Heart left ventricle (tissue), 13 donors: ENCODE data around the gene PCSK2.

Experiments used
- CTCF ChIP-seq, 12 donors: fragments of 200-600 bp; sonication (generic) in 4 of 12; IDR thresholded peaks; one replicate each; pipeline versions ENCODE4 v1.5.0 to v1.8.0; 2018 to 2022; ENCODE audit warnings: antibody characterized with exemption in 12 of 12, mild to moderate bottlenecking in 5 of 12
- POLR2A ChIP-seq, 2 donors: fragments of 450-650 bp; IDR thresholded peaks; one replicate each; pipeline ENCODE4 v1.6.1; 2017; ENCODE audit warnings: antibody characterized with exemption in 2 of 2, mild to moderate bottlenecking in 2 of 2, moderate library complexity in 2 of 2
- donor health status: ischemic (EF 13 %, LVEDD 7.1; RV severe dilation, severe dysfunction).
- donor health status: DM: no; HTN: yes; CAD: no.
- donor health status: DM: no; HTN: no; CAD: no.
- donor health status: ischemic (EF 25% LVEDD 6.9; RV normal size, moderate dysfunction).
- donor health status: ischemic (EF 25% LVEDD 5.7; RV mildly dilated, moderate dysfunction).
- donor health status: ischemic (EF 35%, LVEDD 5.7; RV mildly dilated, moderate dysfunction).
- donor health status: nonischemic (EF 11% LVEDD 7.7; RV severe dilation, severe dysfunction).
- donor health status: DM: yes; HTN: yes; CAD: no.
- donor health status: PGD.
- donor health status: ischemic (EF 29% LVEDD 5.4; RV normal size, mild dysfunction).
- donor health status: nonischemic (EF 23%, LVEDD 6.1; RV moderate dilation, normal function).

- TF ChIP-seq CTCF (IDR thresholded peaks at IDR 0.05) (no peak), POLR2A (IDR thresholded peaks at IDR 0.05) (no peak)
Measured at GRCh38 chr20:17445543-17445942, 218.7 kb downstream of the PCSK2 start.
